ENCODE results near the gene PCYT2. TPM values are rescaled to one million over a fixed set of nuclear protein-coding genes. Genes with fewer than 3 reads are reported as not detected.

The PCYT2 gene
- total RNA-seq, 1 donor from 2014 or later: 40.4 TPM

DNA sequence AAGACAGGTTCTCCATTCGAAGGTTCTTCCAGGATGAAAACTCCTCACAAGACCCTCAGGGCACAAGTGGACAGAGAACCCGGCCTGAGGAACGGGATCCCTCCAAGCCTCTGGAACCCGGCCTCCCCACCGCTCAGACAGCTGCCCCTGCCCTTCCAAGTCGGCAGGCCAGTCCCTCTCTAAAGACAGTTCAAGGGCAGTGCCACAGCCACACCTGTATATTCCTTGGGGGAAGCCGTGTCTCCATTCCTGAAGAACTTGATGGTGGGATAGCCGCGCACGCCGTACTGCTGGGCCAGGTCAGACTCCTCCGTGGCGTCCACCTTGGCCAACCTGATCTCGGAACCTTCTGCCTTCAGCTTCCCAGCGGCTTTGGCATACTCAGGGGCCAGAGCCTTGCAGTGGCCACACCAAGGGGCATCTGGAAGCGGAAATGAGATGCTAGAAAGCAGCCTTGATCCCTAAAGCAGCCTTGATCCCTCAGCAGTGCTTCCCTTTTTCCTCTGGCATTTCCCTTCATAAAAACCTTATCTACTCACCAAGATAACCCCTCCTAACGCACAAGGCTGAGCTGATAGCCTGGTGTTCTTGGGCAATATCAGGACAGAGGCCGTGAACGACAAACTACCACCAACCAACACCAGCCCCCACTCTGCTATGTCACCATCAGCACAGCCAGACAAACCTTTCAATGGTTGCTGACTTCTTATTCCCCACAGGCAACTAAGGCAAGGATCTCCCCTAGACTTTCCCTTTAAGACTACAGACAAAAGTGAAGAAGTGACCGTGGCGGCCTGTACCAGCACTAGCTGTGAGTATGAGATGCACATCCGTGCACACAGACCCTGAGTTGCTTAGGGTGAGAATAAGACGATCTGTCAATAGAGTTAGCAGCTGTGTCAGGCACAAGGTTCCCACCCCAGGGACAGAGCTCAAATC lies 52.0 kb downstream of the PCYT2 start:
- DNase-seq (ENCODE audit: low read depth in 2 of 2): peak in 1 of 2 donors; percentile 34

DNA sequence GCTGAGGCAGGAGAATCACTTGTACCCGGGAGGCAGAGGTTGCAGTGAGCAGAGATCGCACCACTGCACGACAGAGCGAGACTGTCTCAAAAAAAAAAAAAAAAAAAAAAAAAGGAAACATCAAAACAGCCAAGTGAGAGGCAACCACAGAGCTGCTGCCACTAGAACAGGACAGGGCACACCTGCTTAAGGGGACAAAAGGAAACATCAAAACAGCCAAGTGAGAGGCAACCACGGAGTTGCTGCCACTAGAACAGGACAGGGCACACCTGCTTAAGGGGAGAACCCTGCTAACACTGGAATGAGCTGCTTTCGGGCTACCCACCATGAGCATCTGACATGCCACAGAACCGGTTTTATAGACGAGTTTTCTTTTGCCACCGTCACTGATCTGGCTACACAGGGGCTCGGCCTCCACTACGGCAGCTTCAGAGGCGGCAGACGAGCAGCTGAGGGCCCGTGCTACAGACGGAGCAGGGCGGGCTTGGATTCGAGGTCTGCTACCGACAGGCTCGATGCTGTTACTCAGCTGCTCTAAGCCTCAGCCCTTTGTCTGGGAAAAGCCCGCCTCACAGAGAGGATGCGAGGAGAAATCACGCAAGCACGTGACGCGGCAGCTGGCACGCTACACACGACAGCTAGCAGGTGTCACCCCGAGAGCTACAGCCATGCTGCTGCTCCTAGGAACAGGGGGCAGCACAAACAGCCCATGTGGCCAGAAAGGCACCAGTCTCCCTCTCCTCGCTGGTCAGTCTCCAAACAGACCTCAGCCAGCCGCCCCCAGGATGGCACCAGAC lies 52.8 kb downstream of the PCYT2 start:
- DNase-seq (ENCODE audit: low read depth in 2 of 2): no peak

GRCh38 chr17:81854974-81855774 lies 56.0 kb downstream of the PCYT2 start:
- no peak for DNase-seq (ENCODE audit: low read depth in 2 of 2)

DNA sequence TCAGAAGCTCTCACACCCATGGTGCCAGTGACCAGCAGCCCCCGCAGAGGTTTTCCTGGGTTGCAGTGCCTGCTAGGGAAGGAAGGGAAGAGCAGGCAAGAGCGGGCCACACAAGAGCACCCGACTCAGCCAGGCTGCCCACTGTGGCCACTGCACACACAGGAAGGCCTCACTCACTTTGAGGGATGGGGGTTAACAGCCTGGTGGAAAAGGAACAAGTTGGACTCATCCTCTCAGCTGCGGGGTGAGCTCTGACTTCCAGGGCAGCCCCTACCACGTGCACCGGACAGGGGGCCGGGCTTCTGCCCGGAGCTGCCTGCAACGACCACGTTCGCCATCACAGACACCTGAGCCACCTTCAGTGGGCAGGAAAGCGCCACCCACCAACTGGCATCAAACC lies 59.0 kb downstream of the PCYT2 start:
- DNase-seq (ENCODE audit: low read depth in 2 of 2): no peak

DNA sequence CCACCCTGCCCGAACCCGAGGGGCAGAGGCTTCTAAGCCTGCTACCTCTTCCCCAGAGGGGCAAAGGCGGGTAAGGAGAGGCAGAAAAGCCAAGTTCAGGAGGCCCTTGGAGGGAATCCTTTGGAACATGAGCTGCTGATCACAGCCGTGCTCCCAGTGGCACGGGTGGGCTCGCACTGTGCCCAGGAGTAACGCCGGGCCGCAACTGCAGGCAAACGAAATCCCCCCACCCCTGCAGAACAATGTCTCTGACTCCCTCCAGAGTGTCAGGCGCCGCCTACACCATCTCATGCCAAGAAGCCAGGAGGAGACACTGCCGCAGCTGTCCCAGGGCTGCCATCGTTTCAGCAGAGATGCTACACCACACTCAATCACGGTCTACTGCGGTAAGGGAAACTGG lies 59.8 kb downstream of the PCYT2 start:
- DNase-seq (ENCODE audit: low read depth in 2 of 2): no peak

Other genes starting within 250 kb of the PCYT2 start
- 26.6 and 29.7 TPM in 2 replicates for gene OXLD1, start 244.8 kb downstream of the PCYT2 start, total RNA-seq
- 6.3 and 8.5 TPM in 2 replicates for gene CCDC137, start 244.7 kb downstream of the PCYT2 start, total RNA-seq
- 25.4 and 28.2 TPM in 2 replicates for gene ARL16, start 227.6 kb downstream of the PCYT2 start, total RNA-seq
- gene HGS, start 227.4 kb downstream of the PCYT2 start, total RNA-seq: 41.1 and 49.4 TPM in 2 replicates
- gene MRPL12, start 208.0 kb downstream of the PCYT2 start, total RNA-seq: 8.7 and 8.9 TPM in 2 replicates
- 13.9 and 17.7 TPM in 2 replicates for gene SLC25A10, start 199.1 kb downstream of the PCYT2 start, total RNA-seq
- gene GCGR, start 107.2 kb downstream of the PCYT2 start, total RNA-seq: not detected in 2 replicates
- gene MCRIP1, start 78.1 kb downstream of the PCYT2 start, total RNA-seq: 81.8 and 133 TPM in 2 replicates
- not detected in 2 replicates for gene PPP1R27, start 76.3 kb downstream of the PCYT2 start, total RNA-seq
- gene P4HB, start 50.9 kb downstream of the PCYT2 start, total RNA-seq: 634 and 739 TPM in 2 replicates
- 97.7 and 157 TPM in 2 replicates for gene ARHGDIA, start 40.1 kb downstream of the PCYT2 start, total RNA-seq
- 142 and 181 TPM in 2 replicates for gene ALYREF, start 19.8 kb downstream of the PCYT2 start, total RNA-seq
- gene ANAPC11, start 19.7 kb downstream of the PCYT2 start, total RNA-seq: 108 and 109 TPM in 2 replicates
- gene NPB, start 9.2 kb downstream of the PCYT2 start, total RNA-seq: 0.13 TPM in 1 of 2 replicates, not detected in the other
- gene SIRT7, start 6.8 kb upstream of the PCYT2 start, total RNA-seq: 11.9 and 12.3 TPM in 2 replicates
- gene MAFG, start 16.3 kb upstream of the PCYT2 start, total RNA-seq: 10.4 and 19.0 TPM in 2 replicates
- 60.8 and 71.2 TPM in 2 replicates for gene PYCR1, start 25.9 kb upstream of the PCYT2 start, total RNA-seq
- gene MYADML2, start 35.8 kb upstream of the PCYT2 start, total RNA-seq: not detected in 2 replicates
- under 0.01 TPM in 2 replicates for gene NOTUM, start 49.8 kb upstream of the PCYT2 start, total RNA-seq
- 22.0 and 23.4 TPM in 2 replicates for gene ASPSCR1, start 66.2 kb upstream of the PCYT2 start, total RNA-seq
- 23.5 and 38.6 TPM in 2 replicates for gene CENPX, start 111.5 kb upstream of the PCYT2 start, total RNA-seq
- gene LRRC45, start 111.9 kb upstream of the PCYT2 start, total RNA-seq: 10.0 and 10.1 TPM in 2 replicates
- 12.5 and 14.5 TPM in 2 replicates for gene RAC3, start 120.3 kb upstream of the PCYT2 start, total RNA-seq
- 33.1 and 42.7 TPM in 2 replicates for gene DCXR, start 126.3 kb upstream of the PCYT2 start, total RNA-seq
- 16.4 and 28.2 TPM in 2 replicates for gene RFNG, start 140.4 kb upstream of the PCYT2 start, total RNA-seq
- gene GPS1, start 140.5 kb upstream of the PCYT2 start, total RNA-seq: 67.1 and 86.6 TPM in 2 replicates
- 35.6 and 44.1 TPM in 2 replicates for gene DUS1L, start 154.4 kb upstream of the PCYT2 start, total RNA-seq
- 54.4 and 61.1 TPM in 2 replicates for gene FASN, start 186.8 kb upstream of the PCYT2 start, total RNA-seq

Data from dermis microvascular lymphatic vessel endothelial cell (primary cell).